Measurements from ENCODE around the gene SGF29.

DNA sequence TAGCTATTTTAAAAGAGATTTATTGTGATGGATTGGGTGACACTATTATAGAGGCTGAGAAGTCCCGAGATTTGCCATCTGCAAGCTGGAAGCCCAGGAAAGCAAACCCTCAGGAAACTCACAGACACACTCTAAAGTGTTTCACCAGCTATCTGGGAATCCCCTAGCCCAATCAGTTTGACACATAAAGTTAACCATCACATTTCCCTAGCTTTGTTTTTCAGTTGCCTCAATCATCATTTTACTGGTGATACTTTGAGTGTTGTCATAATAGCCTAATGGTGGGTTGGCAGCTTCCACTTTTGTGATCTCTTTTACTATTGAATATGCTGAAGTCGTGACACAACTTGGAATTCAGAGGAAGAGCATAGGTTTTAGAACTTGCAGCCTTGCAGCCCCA is 1.8 kb downstream of the SGF29 start:
- TF ChIP-seq, protein P1, sequence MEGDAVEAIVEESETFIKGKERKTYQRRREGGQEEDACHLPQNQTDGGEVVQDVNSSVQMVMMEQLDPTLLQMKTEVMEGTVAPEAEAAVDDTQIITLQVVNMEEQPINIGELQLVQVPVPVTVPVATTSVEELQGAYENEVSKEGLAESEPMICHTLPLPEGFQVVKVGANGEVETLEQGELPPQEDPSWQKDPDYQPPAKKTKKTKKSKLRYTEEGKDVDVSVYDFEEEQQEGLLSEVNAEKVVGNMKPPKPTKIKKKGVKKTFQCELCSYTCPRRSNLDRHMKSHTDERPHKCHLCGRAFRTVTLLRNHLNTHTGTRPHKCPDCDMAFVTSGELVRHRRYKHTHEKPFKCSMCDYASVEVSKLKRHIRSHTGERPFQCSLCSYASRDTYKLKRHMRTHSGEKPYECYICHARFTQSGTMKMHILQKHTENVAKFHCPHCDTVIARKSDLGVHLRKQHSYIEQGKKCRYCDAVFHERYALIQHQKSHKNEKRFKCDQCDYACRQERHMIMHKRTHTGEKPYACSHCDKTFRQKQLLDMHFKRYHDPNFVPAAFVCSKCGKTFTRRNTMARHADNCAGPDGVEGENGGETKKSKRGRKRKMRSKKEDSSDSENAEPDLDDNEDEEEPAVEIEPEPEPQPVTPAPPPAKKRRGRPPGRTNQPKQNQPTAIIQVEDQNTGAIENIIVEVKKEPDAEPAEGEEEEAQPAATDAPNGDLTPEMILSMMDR (optimal IDR thresholded peaks at IDR 0.05 in 1 of 3, IDR thresholded peaks at IDR 0.05 in 1 of 3, conservative IDR thresholded peaks at IDR 0.05 in 1 of 3; ENCODE audit: extremely low read depth in 1 of 3, insufficient read depth in 2 of 3, low read length in 3 of 3): no peak
- TF ChIP-seq EZH2 (IDR thresholded peaks at IDR 0.05; ENCODE audit: low read length): no peak
